Panc1 (cell line): ENCODE data around the gene LMBR1L. TPM values are rescaled to one million over a fixed set of nuclear protein-coding genes. Genes with fewer than 3 reads are reported as not detected.

Source experiments
- ATAC-seq: fragments of 200-7000 bp; cut with Tn5 transposase; 2 replicates; pipeline ENCODE4 v1.9.1; 2020; ENCODE audit warnings: mild to moderate bottlenecking, moderate library complexity
- BruUV-seq: library from RNA; stranded (reverse); fragments of 400-500 nt; replicated peaks from 2 replicates; lab custom pipeline; 2021; lab: Mats Ljungman, UMichigan
- CTCF ChIA-PET: fragments of 300-600 bp; sonication (Branson Sonifier 250); formaldehyde crosslinking; loops from one replicate; lab custom pipeline; 2022; ENCODE audit warnings: antibody characterized with exemption; lab: Charles Lee
- POLR2A ChIA-PET: fragments of 300-600 bp; sonication (Branson Sonifier 250); formaldehyde crosslinking; loops from one replicate; lab custom pipeline; 2022; ENCODE audit warnings: antibody characterized with exemption; lab: Charles Lee
- DNase-seq: peaks from one replicate; pipeline ENCODE4 v3.0.0-alpha.2; 2010; ENCODE audit warnings: low read depth, low spot score
- H3K27ac ChIP-seq: 2 replicates; pipeline ENCODE4 v1.5.1; 2011; ENCODE audit warnings: mild to moderate bottlenecking, low read length, inconsistent platforms
- H3K27me3 ChIP-seq: fragments of 200-500 bp; sonication (Bioruptor generic); 2 replicates; pipeline ENCODE4 v1.6.0; 2014; ENCODE audit warnings: low read length, inconsistent platforms; ENCODE audit not compliant: control insufficient read depth, insufficient read depth
- H3K36me3 ChIP-seq: fragments of 200-500 bp; sonication (Bioruptor generic); 2 replicates; pipeline ENCODE4 v1.5.1; 2014; ENCODE audit warnings: inconsistent platforms, mild to moderate bottlenecking, low read length, moderate library complexity; ENCODE audit not compliant: control insufficient read depth, insufficient read depth
- H3K4me1 ChIP-seq: 2 replicates; pipeline ENCODE4 v1.5.1; 2011; ENCODE audit warnings: inconsistent platforms, mild to moderate bottlenecking, low read length, moderate library complexity; ENCODE audit not compliant: control insufficient read depth, insufficient read depth
- H3K4me3 ChIP-seq, 2 experiments: 2 replicates each; pipeline ENCODE4 v1.5.1; 2011 to 2012; ENCODE audit warnings: low read depth in 2 of 2, low read length in 2 of 2, mild to moderate bottlenecking in 2 of 2, inconsistent platforms in 1 of 2, moderate library complexity in 1 of 2
- H3K9me3 ChIP-seq: fragments of 200-500 bp; sonication (Bioruptor generic); 2 replicates; pipeline ENCODE4 v1.5.1; 2014; ENCODE audit warnings: low read depth, mild to moderate bottlenecking, inconsistent platforms, low read length, moderate library complexity; ENCODE audit not compliant: control insufficient read depth, insufficient read depth
- CTCF ChIP-seq: fragments of 450-650 bp; IDR thresholded peaks from 2 replicates; pipeline ENCODE4 v1.5.1; 2017; ENCODE audit warnings: mild to moderate bottlenecking
- POLR2AphosphoS5 ChIP-seq: IDR thresholded peaks from 2 replicates; pipeline ENCODE4 v1.6.1; 2012; ENCODE audit warnings: mild to moderate bottlenecking, low read depth, low read length, moderate library complexity
- REST ChIP-seq, 2 experiments: IDR thresholded peaks; 2 replicates each; pipeline ENCODE4 v1.6.1; 2011 to 2012; ENCODE audit warnings: low read depth in 2 of 2, control low read depth in 1 of 2, low read length in 1 of 2, mild to moderate bottlenecking in 1 of 2, moderate library complexity in 1 of 2; ENCODE audit not compliant: insufficient read depth in 1 of 2
- SIN3A ChIP-seq: IDR thresholded peaks from 2 replicates; pipeline ENCODE4 v1.6.1; 2012; ENCODE audit warnings: low read depth, mild to moderate bottlenecking, low read length, moderate library complexity, borderline replicate concordance; ENCODE audit not compliant: insufficient read depth
- TCF7L2 ChIP-seq: IDR thresholded peaks from 2 replicates; pipeline ENCODE4 v1.6.1; 2011; ENCODE audit warnings: mild to moderate bottlenecking, low read depth, low read length, inconsistent platforms
- in situ Hi-C: cut with HindIII; loops from 2 replicates; pipeline ENCODE4 v1.10.0; 2016; ENCODE audit warnings: low sequenced_read_pairs, low pct_unique_long_range_greater_than_20kb
- intact Hi-C: fragments of 100-400 bp; cut with micrococcal nuclease; formaldehyde crosslinking; loops from one replicate; pipeline ENCODE4 v1.10.0; 2022; ENCODE audit not compliant: unreplicated experiment
- total RNA-seq: library from RNA; stranded (reverse); gene quantifications from one replicate; pipeline ENCODE4 v1.2.1, GENCODE V29; 2021; ENCODE audit not compliant: unreplicated experiment

Gene LMBR1L
- total RNA-seq, 1 experiment from 2014 or later, result 34.4 TPM

- no TSS peak for BruUV-seq
- H3K36me3 ChIP-seq, result peaks cover 37% of the 10 kb centered on the region
- H3K4me3 ChIP-seq, result no peak overlapping the region
- H3K4me1 ChIP-seq, result peaks cover 5% of the 10 kb centered on the region
- POLR2A ChIA-PET, result no interaction called here
- H3K27me3 ChIP-seq, result no peaks in the 10 kb centered on the region
- ATAC-seq (no peak), DNase-seq (no peak)
- in situ Hi-C loops, result no loop called here
- no peaks in the 10 kb centered on the region for H3K9me3 ChIP-seq
- CTCF ChIA-PET, result no interaction called here
- no peak overlapping the region for H3K27ac ChIP-seq
- no peak for TF ChIP-seq SIN3A
- TF ChIP-seq TCF7L2, result no peak
- TF ChIP-seq CTCF, result no peak
- no peak for TF ChIP-seq REST (IDR thresholded peaks at IDR 0.05; ENCODE audit: insufficient read depth in 1 of 2, low read depth in 2 of 2, low read length in 1 of 2)
- TF ChIP-seq POLR2AphosphoS5, result no peak
- intact Hi-C loops, result no loop called here
Observed at GRCh38 chr12:49050507-49051372, 59.9 kb downstream of the LMBR1L start.

GRCh38 chr12:49049566-49050224, 61.0 kb downstream of the LMBR1L start:
- ChIA-PET POLR2A (no interaction called here), CTCF (no interaction called here)
- no peak for DNase-seq
- intact Hi-C loops (no loop called here), in situ Hi-C loops (no loop called here)
- BruUV-seq, result no TSS peak
- ATAC-seq, result no peak
- H3K9me3 ChIP-seq, result no peaks in the 10 kb centered on the region
- no peaks in the 10 kb centered on the region for H3K4me1 ChIP-seq
- H3K4me3 ChIP-seq, result no peak overlapping the region
- H3K36me3 ChIP-seq, result peaks cover 39% of the 10 kb centered on the region
- H3K27me3 ChIP-seq, result no peaks in the 10 kb centered on the region
- TF ChIP-seq REST (IDR thresholded peaks at IDR 0.05; ENCODE audit: insufficient read depth in 1 of 2, low read depth in 2 of 2, low read length in 1 of 2) (no peak), CTCF (no peak), POLR2AphosphoS5 (no peak), SIN3A (no peak), TCF7L2 (no peak)
- H3K27ac ChIP-seq, result no peak overlapping the region
